DMS53 (cell line): ENCODE results near the gene ZNF628.

Source experiments
- DNase-seq: peaks from one replicate; lab custom pipeline; 2025; lab: John Stamatoyannopoulos, UW

The ZNF628 gene

DNA sequence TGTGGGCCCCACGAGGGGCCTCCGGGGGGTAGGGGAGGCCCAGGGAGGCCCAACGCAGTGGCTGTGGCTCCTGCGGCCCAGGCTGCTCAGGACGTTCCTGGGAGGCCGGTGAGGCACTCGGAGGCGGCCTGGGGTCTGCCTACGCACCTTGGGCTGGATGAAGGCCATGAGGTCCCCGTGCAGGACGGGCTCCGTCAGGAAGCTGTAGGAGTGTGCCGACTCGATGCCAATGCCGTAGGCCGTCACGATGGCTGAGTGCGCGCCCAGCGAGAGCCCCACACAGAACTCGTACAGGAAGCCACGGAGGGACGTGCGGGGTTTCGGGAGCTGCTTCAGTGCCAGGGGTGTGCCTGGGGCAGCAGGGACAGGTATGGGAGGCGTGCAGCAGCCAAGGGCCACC lies 54.6 kb downstream of the ZNF628 start:
- DNase-seq = no peak
